Mammary epithelial cell (primary cell): ENCODE measurements around the gene SELENOS.

Experiments used
- CTCF ChIP-seq, 2 donors: IDR thresholded peaks in 1 of 2; conservative IDR thresholded peaks in 1 of 2; 2 replicates each; pipeline ENCODE4 v1.5.1; 2011 to 2012; ENCODE audit warnings: inconsistent platforms in 2 of 2, low read length in 2 of 2, mild to moderate bottlenecking in 2 of 2, control low read depth in 1 of 2, low read depth in 1 of 2; ENCODE audit not compliant: insufficient read depth in 1 of 2; ENCODE audit errors: extremely low read depth in 1 of 2
- EZH2 ChIP-seq: IDR thresholded peaks from 2 replicates; pipeline ENCODE4 v1.6.1; 2012; ENCODE audit warnings: low read length, inconsistent platforms, borderline replicate concordance

GRCh38 chr15:101318839-101319238 is 41.6 kb upstream of the SELENOS start:
- no peak for TF ChIP-seq CTCF (conservative IDR thresholded peaks at IDR 0.05 in 1 of 2, IDR thresholded peaks at IDR 0.05 in 1 of 2; ENCODE audit: extremely low read depth in 1 of 2, insufficient read depth in 1 of 2, low read depth in 1 of 2, low read length in 2 of 2)
- no peak for TF ChIP-seq EZH2
